ENCODE data around the gene ZNF423.

- TF ChIP-seq CREB1 (CRISPR knock-in tag; IDR thresholded peaks at IDR 0.05; ENCODE audit: low read depth) (no peak), JUNB (IDR thresholded peaks at IDR 0.05; ENCODE audit: unreplicated experiment) (no peak), EZH2phosphoT487 (IDR thresholded peaks at IDR 0.05; ENCODE audit: unreplicated experiment) (no peak), NANOG (IDR thresholded peaks at IDR 0.05; ENCODE audit: borderline replicate concordance) (no peak), POLR2AphosphoS5 (IDR thresholded peaks at IDR 0.05; ENCODE audit: low read depth) (no peak), EZH2 (IDR thresholded peaks at IDR 0.05; ENCODE audit: low read depth, unreplicated experiment) (no peak), ETS1 (IDR thresholded peaks at IDR 0.05) (no peak), REST (IDR thresholded peaks at IDR 0.05; ENCODE audit: unreplicated experiment) (no peak), ZNF462 (CRISPR knock-in tag; IDR thresholded peaks at IDR 0.05) (no peak), STAT1 (IDR thresholded peaks at IDR 0.05; ENCODE audit: unreplicated experiment) (no peak), ZNF331 (CRISPR knock-in tag; IDR thresholded peaks at IDR 0.05; ENCODE audit: low read depth) (no peak)
- TF ChIP-seq, protein P1, sequence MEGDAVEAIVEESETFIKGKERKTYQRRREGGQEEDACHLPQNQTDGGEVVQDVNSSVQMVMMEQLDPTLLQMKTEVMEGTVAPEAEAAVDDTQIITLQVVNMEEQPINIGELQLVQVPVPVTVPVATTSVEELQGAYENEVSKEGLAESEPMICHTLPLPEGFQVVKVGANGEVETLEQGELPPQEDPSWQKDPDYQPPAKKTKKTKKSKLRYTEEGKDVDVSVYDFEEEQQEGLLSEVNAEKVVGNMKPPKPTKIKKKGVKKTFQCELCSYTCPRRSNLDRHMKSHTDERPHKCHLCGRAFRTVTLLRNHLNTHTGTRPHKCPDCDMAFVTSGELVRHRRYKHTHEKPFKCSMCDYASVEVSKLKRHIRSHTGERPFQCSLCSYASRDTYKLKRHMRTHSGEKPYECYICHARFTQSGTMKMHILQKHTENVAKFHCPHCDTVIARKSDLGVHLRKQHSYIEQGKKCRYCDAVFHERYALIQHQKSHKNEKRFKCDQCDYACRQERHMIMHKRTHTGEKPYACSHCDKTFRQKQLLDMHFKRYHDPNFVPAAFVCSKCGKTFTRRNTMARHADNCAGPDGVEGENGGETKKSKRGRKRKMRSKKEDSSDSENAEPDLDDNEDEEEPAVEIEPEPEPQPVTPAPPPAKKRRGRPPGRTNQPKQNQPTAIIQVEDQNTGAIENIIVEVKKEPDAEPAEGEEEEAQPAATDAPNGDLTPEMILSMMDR (conservative IDR thresholded peaks at IDR 0.05; ENCODE audit: low read depth in 2 of 2) = no peak
Observed at GRCh38 chr16:49580751-49581303, 275.1 kb downstream of the ZNF423 start.
